NCI-H187 treated with DMSO at 0.1 percent for 48 hours (cell line): Measurements from ENCODE around the gene SLC12A3.
"Not testable (repeated sequence)": the region's sequence is repeated elsewhere in the genome, so short reads cannot be mapped to it uniquely, and the experiment has no call there.

Experiments
- DNase-seq: peaks from one replicate; lab custom pipeline; 2025; lab: John Stamatoyannopoulos, UW

The SLC12A3 gene

DNA sequence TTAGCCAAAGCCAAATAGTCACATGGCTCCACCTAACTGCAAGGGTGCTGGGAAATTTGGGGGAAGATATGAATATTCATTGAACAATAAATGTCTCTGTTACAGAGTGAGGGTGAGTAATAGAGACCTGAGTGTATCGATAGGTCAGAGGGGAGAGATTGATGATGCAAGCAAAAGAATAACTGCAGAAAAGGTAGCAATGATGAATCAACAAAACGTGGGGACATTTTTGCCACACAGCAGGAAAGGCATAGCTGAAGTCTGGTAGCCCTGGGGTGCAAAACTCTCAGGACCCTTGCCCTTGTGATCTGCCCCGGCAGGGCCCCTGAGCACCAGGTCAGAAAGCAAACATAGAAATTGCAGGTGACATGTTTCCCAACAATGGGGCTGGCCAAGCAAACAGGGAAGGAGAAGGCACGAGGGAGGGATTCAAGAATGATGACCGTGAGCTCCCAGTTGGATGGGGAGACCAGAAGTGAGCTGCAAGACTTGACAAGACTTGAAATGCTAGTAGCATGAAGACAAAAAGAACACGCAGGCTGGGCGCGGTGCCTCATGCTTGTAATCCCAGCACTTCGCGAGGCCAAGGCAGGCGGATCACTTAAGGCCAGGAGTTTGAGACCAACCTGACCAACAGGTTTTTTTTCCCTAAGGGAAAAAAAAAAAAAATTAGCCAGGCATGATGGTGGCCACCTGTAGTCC is 54.2 kb downstream of the SLC12A3 start:
- DNase-seq: no peak

DNA sequence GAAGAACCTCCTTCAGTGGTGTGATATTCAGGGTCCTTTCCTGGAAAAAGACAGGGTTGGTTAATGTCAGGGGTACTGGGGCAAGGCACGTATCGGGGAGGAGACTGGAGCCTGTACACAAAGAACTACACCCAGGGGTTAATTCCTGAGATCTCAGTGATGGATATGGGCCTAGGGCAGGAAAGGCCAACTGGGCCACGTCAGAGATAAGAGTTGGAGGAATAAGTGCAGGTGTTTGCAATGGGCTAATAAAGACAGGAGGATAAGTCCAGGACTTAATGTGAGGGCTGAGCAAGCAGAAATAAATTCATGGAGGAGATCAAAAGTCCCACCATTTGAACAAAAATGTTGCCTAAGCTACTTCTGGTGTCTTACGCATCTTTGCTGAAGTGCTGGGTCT is 56.6 kb downstream of the SLC12A3 start:
- DNase-seq: no peak

DNA sequence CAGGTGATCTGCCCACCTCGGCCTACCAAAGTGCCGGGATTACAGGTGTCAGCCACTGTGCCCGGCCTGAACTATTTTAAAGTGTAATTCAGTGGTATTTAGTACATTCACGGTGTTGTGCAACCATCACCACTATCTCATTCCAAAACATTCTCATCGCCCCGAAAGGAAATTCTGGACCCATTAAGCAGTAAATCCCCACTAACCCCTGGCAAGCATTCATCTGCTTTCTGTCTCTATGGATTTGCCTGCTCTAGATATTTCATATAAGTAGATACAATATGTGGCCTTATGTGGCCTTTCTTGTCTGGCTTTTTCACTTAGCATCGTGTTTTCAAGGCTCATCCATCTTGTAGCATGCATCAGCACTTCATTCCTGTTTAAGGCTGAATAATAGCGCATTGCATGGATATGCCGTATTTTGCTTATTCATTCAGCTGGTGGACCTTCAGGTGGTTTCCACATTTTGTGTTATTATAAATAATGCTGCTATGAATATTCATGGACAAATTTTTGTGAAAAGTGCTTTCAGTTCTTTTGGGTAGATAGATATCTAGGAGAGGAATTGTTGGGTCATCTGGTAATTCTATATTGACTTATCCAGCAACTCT is 58.6 kb downstream of the SLC12A3 start:
- DNase-seq: no peak

DNA sequence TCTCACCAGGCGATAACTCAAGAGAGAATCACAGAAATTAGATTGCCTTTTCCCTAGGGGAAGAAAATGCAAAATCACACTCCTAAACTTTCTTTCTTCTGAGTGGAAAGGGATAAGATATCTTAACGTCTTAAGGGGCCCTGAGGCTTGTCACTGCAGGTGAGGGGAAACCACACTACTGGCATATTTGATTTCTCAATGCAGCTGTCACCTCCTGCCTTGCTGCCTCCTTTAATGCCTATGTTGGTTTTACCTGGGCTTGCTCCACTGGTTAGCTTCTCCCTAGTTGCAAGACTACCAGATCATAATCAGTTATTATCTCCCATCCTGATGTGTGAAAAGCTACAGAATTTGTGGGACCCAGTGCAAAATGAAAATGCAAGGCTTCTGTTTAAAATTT is 62.5 kb downstream of the SLC12A3 start:
- no peak for DNase-seq

DNA sequence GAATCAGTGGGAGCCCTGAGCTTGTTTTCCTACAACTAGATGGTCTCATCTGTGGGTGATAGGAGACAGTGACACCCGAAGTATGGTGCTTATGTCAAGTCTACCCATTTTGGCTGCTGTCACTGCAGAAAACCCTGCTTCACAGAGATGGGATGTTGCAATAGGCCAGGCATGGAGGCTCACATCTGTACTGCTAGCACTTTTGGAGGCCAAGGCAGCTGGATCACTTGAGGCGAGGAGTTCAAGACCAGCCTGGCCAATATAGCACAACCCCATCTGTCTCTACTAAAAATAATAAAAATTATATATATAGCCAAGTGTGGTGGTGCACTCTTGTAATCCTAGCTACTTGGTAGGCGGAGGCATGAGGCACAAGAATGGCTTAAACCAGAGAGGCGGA is 64.6 kb downstream of the SLC12A3 start:
- no peak for DNase-seq

DNA sequence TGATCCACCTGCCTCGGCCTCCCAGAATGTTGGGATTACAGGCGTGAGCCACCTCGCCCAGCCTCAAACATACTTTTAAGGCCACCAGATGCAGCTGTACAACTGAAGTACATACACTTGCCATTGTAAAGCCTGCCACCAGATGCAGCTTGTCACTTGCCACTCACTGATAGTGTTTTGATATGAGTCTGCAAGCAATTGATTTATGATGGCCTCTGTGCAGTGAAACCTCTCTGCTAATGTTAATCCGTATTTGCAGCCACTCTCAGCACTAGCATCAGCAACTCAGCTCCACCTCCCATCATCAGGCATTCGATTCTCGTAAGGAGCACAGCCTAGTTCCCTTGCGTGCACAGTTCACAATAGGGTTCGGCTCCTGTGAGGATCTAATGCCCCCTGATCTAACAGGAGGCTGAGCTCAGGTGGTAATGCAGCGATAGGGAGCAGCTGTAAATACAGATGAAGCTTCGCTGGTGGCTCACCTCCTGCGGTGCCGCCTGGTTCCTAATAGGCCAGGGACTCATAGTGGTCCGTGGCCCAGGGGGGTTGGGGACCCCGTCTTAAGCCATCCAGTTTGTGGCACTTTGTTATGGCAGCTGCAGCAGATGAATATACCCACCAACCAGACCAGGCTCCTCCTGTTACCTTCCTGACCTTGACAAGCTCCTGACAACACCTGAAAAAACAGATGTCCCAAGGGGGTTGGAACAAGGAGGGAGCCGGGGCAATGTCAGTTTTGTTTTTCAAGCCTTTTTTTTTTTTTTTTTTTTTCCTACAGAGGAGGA is 65.7 kb downstream of the SLC12A3 start:
- peak; percentile 23 for DNase-seq

DNA sequence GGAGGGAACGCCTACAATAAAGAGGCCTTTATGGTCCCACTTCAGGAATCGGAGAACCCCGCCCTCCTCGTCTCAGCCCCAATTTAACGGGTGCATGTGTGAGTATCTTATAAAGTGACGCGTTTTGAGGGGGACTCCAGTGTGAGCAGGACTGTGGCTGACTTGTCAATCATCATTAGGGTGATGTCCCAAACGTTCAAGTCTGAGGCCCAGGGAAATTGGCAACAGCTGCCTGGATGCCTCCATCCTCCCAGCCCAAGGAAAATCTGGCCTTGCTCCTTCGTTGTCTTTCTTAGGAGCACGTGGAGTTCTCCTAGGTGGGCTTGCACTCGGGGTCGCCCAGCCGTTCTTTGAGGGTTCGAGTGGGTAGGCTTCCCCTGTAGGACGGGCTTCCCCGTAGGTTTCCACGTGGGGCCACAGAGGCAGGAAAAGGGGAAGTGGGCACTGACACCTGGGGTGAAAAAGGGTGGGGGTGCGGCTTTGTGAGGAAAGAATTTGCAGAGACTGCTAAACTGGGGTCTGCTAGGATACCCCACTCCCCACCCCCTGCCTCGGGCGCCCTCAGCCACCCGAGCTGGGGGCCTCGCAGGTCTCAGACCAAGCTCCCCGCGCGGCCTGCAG is 66.4 kb downstream of the SLC12A3 start:
- no peak for DNase-seq

DNA sequence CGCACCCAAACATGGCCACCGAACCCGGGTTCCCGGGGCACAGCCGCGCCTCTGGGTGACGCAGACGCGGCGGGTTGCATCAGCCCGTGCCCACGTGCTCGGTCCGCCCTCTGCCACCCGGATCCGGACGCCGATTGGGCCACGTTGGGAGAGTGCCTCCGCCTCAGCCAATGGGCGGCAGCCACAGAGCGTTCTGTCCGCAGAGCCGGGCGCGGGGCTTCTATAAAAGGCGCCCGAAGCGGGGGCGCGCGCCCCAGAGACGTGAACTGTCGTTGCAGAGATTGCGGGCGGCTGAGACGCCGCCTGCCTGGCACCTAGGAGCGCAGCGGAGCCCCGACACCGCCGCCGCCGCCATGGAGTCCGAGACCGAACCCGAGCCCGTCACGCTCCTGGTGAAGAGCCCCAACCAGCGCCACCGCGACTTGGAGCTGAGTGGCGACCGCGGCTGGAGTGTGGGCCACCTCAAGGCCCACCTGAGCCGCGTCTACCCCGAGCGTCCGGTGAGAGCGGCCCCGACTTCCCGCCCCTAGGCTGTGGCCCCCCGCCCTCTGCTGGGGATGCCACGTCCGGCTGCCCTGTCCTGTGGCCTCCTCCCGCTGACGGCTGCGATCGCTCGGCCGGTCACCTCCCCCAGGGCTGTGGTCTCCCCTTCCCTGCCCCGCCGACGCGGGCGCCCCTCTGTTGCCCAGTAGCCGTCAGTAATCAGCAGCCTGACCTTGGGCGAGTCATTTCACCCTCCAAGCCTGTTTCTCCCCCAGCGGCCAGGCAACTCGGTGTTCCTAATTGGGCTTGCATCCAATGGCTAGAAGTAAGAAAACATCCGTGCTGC is 67.1 kb downstream of the SLC12A3 start, which contains the start of gene HERPUD1:
TSS of gene HERPUD1 (plus strand) at position 251 of the 829 bp plus-strand sequence. CDS start at position 354, 103 bp downstream.
- DNase-seq: peak; percentile 27

DNA sequence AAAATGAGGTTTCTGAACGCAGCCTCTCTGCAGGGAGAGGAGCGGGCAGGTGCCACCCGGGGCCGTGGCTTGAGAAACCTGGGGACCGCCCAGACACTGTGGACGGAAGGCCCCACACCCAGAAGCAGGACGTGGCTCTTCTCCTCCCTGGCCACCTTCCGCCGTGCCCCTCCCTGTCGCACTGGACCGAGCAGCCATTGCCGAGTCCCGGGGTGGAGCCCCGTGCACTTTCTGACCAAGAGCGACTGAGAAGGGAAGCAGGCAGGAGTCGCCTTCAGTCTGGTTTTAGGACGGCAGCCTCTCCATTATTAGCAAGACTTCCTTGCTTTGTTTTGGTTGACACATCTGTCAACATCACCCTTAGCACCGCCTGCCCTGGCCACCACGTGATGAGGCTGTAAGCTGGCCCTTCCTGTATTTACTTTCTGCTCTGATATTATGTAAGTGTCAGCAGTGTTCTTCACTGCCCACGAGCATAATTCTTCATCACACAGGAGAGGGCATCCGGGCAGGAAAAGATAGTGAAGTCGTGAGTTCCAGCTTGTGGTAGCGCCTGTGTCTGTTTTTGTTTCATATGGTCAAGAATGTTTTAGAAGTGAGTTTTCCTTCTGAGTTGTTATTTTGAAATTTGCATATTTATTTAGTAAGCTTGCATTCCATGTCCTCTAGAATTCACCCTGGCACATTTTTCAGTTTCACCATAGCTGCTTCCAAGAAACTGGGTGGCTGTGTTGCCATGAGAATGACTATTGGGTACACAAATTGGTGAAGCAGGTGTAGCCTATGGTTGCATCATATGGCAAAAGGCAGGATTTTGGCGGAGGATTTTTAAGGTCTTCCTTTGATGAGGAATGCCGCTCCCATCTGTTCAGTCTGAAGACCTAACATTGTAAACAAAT is 68.0 kb downstream of the SLC12A3 start:
- no peak for DNase-seq

DNA sequence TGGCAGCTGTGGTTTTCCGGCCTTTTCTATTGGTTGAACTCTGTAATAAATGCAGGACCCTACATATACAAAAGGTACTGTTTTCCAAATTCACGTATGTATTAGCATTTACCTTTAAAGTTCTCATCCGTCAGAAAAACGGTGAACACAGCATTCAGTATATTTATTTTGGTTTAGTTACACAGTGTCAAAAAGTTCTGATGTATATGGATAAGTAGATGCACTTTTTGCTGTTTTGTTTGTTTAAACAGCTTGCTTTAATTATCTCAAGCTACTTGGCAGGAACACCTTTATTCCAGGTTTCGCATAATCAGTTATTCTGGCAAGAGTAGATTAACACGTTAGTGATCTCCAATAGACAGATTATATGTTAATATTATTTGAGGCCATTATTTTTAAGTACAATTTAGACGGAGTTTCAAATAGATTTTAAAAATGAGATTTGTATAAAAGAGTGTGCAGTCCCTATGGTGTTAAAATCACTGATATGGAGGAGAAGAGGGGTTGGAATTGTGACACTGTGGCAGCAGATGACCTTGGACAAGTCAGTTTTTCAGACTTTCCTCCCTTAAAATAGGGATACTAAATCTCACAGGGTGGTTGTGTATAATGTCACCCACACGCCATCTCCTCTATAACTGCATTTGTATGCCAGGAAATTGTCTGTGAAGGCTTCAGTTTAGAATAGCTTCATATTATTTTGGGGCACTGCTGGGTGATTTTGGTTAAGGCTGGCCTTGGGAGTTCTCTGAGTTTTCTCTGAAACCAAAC is 69.0 kb downstream of the SLC12A3 start:
- no peak for DNase-seq

DNA sequence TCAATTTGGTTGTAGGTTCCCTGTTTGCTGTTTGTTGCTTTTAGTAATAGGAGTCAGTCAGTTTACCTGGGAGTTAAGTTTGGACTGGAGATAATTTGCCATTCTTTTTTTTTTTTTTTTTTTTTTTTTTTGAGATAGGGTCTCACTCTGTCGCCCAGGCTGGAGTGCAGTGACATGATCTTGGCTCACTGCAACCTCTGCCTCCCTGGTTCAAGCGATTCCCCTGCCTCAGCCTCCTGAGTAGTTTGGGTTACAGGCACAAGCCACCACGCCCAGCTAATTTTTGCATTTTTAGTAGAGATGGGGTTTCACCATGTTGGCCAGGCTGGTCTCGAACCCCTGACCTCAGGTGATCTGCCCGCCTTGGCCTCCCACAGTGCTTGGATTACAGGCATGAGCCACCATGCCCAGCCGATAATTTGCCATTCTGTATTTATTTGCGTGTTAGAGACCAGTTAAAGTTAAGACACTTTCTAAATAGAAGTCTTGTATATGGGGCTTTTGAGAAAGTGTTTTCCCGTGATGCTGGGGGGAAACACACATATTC is 69.7 kb downstream of the SLC12A3 start:
- not testable (repeated sequence) for DNase-seq

DNA sequence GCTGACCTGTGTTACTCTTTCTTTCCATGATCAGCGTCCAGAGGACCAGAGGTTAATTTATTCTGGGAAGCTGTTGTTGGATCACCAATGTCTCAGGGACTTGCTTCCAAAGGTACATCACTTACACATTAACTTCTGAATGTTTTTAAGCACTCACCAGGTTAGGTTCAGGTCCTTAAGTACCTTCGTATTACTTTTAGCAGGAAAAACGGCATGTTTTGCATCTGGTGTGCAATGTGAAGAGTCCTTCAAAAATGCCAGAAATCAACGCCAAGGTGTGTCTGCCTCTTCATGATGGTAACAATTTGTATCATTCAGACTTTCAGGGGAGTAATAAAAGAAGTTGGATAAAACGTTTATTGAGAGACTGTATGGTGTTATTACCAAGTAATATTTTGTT is 70.2 kb downstream of the SLC12A3 start:
- DNase-seq: no peak

DNA sequence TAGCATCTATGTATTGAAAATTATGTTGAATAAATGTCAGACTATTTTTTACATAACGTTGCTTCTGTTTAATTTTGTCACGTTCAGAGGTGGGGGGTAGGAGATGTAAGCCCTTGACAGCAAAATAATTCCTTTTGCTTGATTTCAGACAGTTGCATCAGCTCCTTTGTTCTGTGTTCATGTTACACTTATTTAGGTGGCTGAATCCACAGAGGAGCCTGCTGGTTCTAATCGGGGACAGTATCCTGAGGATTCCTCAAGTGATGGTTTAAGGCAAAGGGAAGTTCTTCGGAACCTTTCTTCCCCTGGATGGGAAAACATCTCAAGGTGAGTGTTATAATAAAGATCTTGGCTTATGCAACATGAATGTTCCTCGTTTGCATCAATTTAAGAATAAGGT is 71.5 kb downstream of the SLC12A3 start:
- no peak for DNase-seq

DNA sequence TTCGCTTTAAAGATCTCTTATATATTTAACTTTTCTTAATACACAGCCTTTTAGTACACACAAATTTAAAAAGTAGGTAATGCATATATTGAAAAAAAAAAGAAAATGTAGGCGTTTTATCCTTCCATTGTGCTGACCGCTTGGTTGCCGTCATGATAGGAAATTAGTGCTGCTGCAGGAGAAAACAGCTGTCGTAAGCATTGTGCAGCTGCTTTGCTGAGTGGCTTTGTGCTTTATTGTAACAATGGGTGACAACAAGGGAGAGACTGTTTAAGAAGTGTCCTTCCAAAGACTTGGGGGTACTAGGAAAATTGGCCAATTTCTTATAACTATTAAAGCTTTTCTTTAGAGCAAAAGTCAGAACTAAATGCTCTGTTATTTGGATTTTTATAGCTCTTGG is 71.9 kb downstream of the SLC12A3 start:
- DNase-seq: no peak

DNA sequence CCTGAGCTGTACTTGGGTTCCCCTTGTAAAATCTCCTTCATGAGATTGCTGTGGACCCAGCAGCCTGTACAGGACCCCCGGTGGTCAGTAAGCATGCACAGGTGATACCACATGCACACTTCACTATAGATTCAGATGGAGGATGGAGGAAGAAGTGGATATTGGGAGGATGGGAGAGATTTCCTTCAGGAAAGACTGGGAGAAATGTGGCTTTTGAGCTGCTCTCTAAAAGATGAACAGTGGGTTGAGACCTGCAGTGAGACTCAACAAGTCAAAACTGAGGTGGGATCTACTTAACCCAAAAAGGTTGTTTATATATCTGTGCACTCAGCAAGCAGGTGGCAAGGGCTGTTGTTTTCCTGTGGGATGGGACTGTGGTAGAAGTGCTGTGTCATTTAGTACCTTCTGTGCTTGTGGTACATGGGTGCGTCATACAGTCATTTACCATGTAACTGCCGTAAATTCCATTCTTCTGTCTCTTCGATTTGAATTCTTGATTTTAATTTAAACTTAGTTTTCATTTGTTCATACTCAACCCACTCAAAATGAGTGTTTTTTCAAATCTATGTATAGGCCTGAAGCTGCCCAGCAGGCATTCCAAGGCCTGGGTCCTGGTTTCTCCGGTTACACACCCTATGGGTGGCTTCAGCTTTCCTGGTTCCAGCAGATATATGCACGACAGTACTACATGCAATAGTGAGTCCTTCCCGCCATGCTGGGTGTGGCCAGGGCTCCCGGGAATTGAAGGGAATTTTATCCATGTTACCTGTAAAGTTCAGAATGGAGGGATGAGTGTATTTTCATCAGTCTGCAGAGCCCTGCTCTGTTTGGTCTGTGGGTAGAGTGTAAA is 73.9 kb downstream of the SLC12A3 start:
- DNase-seq: no peak

DNA sequence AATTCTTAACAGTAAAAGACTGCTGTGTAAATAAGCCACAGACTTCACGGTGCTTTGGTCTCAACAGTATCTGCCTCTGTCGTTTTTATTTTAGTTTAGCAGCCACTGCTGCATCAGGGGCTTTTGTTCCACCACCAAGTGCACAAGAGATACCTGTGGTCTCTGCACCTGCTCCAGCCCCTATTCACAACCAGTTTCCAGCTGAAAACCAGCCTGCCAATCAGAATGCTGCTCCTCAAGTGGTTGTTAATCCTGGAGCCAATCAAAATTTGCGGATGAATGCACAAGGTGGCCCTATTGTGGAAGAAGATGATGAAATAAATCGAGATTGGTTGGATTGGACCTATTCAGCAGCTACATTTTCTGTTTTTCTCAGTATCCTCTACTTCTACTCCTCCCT is 74.8 kb downstream of the SLC12A3 start:
- DNase-seq: peak; percentile 78

DNA sequence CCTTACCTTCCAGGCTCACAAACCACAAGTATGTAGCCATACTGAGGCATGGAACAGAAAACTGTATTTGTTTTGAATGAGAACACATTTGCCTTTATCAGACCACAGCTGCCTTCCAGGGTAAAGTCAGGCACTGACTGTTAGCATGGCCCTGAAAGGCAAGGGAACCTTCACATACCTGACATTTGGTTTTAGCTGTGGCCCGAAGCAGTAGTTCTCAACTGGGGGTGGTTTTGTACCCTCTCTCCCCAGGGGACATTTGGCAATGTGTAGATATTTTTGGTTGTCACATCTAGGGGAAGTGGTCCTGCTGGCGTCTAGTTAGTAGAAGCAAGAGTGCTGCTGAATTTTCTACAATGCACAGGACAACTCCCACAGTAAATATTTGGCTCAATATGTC is 76.1 kb downstream of the SLC12A3 start:
- no peak for DNase-seq

DNA sequence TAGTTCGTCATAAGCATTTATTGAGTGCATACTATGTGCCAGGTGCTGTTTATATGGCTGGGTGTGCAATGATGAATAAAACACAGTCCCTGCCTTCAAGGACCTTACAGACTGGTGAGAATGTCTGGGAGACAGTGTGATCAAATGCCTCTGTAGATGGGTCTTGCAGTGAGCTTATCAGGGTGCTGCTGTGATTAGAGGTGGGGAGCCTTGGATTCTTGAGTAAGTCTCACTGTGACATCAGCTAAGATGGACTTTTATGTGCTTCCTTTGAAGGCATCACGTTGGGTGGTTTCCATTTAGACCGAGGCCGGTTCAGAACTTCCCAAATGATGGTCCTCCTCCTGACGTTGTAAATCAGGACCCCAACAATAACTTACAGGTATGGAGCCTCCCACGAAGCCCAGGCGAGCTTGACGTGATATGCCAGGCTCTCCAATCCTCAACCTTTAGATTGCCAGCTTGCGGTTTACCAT is 76.9 kb downstream of the SLC12A3 start:
- DNase-seq: no peak
